Thoracic aorta (tissue), 2 donors: ENCODE measurements around the gene RGS2. TPM values are rescaled to one million over a fixed set of nuclear protein-coding genes. Genes with fewer than 3 reads are reported as not detected.

ENCODE experiments used
- ATAC-seq: fragments of 150-250 bp; one replicate; pipeline ENCODE4 v1.8.0; 2017; ENCODE audit warnings: low read depth; ENCODE audit not compliant: insufficient number of reproducible peaks, low FRiP score
- DNase-seq: peaks from one replicate; pipeline ENCODE4 v3.0.0-alpha.2; 2020; ENCODE audit warnings: low spot score
- H3K27ac ChIP-seq, 2 donors: fragments of 200-600 bp; sonication (generic); 1 replicate in 1 of 2; 2 replicates in 1 of 2; pipeline ENCODE4 v1.5.1; 2016; ENCODE audit warnings: mild to moderate bottlenecking in 2 of 2, moderate library complexity in 2 of 2
- H3K27me3 ChIP-seq: fragments of 200-600 bp; sonication (generic); replicated peaks from 2 replicates; pipeline ENCODE4 v1.6.0; 2016; ENCODE audit warnings: mild to moderate bottlenecking; ENCODE audit not compliant: insufficient read depth
- H3K36me3 ChIP-seq: fragments of 200-600 bp; sonication (generic); one replicate; pipeline ENCODE4 v1.5.1; 2016
- H3K4me1 ChIP-seq, 2 donors: fragments of 200-600 bp; sonication (generic); 1 replicate in 1 of 2; 2 replicates in 1 of 2; pipeline versions ENCODE4 v1.5.1 to v1.6.0; 2016; ENCODE audit warnings: low read depth in 2 of 2, mild to moderate bottlenecking in 1 of 2; ENCODE audit not compliant: control insufficient read depth in 1 of 2
- H3K4me3 ChIP-seq: fragments of 200-600 bp; sonication (generic); 2 replicates; pipeline ENCODE4 v1.5.1; 2016; ENCODE audit warnings: mild to moderate bottlenecking
- H3K9me3 ChIP-seq: fragments of 200-600 bp; sonication (generic); 2 replicates; pipeline ENCODE4 v1.5.1; 2016
- CTCF ChIP-seq: fragments of 200-600 bp; sonication (generic); IDR thresholded peaks from one replicate; pipeline ENCODE4 v1.5.1; 2019; ENCODE audit warnings: antibody characterized with exemption
- total RNA-seq, 2 donors: library from RNA; depleted of rRNA; stranded (reverse); fragments of >200 nt; gene quantifications; one replicate each; pipeline versions ENCODE4 v1.1.0 to v1.2.3, GENCODE V29; 2016

The RGS2 gene
- total RNA-seq, result 100 to 1,000 TPM in 1 of 2 donors, 10 to 100 TPM in 1; 85.2 to 188 TPM

DNA sequence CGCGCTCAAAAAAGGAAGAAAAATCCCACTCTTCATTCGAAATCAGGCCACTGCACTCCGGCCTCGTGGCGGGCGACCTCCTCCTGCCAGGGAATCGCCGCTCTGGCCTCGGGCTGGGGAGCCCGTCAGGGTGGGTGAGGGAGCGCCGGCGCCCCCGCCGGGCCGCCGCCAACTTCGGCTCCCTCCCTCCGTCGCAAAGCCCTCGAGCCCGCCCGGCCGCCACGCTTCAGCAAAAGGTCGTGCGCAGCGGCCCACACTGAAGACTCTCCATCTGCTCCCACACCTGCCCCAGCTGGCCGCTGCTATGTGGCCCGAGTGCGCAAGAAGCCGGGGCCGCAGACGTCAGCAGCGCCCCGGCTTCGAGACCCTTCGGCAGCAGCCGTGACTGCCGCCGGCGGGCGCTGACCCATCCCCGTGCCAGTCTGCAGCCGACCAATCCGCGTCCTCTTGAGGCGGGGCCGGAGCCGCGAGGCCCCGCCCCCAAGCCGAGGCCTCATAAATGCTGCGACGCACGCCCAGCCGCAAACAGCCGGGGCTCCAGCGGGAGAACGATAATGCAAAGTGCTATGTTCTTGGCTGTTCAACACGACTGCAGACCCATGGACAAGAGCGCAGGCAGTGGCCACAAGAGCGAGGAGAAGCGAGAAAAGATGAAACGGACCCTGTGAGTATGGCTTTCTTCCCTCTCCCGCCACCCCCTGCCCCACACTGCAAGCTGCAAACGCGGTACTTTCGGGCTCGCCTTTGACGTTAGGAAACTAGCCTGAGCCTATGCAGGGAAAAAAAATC is at the start of gene RGS2:
TSS of gene RGS2 (plus strand) at position 522 of the 789 bp plus-strand sequence. CDS start at position 555, 33 bp downstream.
- peak within 1 kb of the TSS; percentile 82 to 83 for H3K27ac ChIP-seq
- H3K36me3 ChIP-seq, result no peaks in the 10 kb centered on the region
- H3K4me1 ChIP-seq, result peaks cover 9 to 39% of the 10 kb centered on the region in 2 donors
- H3K27me3 ChIP-seq, result no peaks in the 10 kb centered on the region
- peak within 1 kb of the TSS; percentile 98 for H3K4me3 ChIP-seq
- H3K9me3 ChIP-seq, result no peaks in the 10 kb centered on the region
- TF ChIP-seq CTCF, result no peak
- DNase-seq (peak; percentile 63), ATAC-seq (peak; percentile 87)

DNA sequence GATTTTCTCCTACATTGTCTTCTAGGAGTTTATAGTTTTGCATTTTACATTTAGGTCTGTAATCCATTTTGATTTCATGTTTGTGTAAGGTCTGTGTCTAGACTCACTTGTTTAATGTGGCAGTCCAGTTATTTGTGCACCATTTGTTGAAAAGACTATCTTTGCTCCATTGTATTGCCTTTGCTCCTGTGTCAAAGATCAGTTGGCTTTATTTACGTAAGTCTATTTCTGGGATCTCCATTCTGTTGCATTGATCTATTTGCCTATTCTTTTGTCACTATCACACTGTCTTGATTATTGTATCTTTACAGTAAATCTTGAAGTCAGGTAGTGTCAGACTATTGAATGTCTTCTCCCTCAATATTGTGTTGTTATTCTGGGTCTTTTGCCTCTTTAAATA is 49.7 kb upstream of the RGS2 start:
- DNase-seq, result no peak
- H3K36me3 ChIP-seq, result no peaks in the 10 kb centered on the region
- no peak for TF ChIP-seq CTCF
- H3K9me3 ChIP-seq, result no peaks in the 10 kb centered on the region
- no peak for ATAC-seq
- no peak overlapping the region for H3K27ac ChIP-seq
- no peak overlapping the region for H3K4me3 ChIP-seq
- H3K4me1 ChIP-seq, result no peaks in the 10 kb centered on the region
- H3K27me3 ChIP-seq, result no peaks in the 10 kb centered on the region

- Histone ChIP-seq H3K36me3 (no peaks in the 10 kb centered on the region), H3K27me3 (no peaks in the 10 kb centered on the region), H3K4me1 (no peaks in the 10 kb centered on the region), H3K9me3 (no peaks in the 10 kb centered on the region), H3K4me3 (no peak overlapping the region), H3K27ac (no peak overlapping the region)
- DNase-seq, result no peak
- no peak for ATAC-seq
- no peak for TF ChIP-seq CTCF
Measured at GRCh38 chr1:192762265-192762664, 46.6 kb upstream of the RGS2 start.

DNA sequence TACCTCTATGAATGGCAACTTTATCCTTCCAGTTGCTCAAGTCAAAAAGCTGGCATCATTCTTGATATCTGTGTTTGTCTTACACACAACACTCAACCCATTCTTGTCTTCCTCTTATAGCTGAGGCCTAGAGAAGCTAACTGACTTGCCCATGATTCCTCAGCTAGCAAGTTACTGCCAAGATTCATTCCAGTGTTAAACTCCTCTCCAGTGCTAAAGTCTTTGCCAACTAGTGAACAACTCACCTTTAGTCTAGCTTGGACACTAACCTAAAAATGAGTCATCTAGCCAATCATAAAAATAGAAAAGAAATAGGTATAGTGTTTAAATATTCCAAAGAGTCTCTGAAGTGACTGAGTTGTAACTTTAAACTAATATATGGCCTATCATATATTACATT is 45.6 kb upstream of the RGS2 start:
- H3K4me1 ChIP-seq, result no peaks in the 10 kb centered on the region
- DNase-seq (no peak), ATAC-seq (no peak)
- no peak for TF ChIP-seq CTCF
- H3K36me3 ChIP-seq, result no peaks in the 10 kb centered on the region
- H3K27me3 ChIP-seq, result no peaks in the 10 kb centered on the region
- H3K27ac ChIP-seq, result no peak overlapping the region
- H3K9me3 ChIP-seq, result no peaks in the 10 kb centered on the region
- H3K4me3 ChIP-seq, result no peak overlapping the region

DNA sequence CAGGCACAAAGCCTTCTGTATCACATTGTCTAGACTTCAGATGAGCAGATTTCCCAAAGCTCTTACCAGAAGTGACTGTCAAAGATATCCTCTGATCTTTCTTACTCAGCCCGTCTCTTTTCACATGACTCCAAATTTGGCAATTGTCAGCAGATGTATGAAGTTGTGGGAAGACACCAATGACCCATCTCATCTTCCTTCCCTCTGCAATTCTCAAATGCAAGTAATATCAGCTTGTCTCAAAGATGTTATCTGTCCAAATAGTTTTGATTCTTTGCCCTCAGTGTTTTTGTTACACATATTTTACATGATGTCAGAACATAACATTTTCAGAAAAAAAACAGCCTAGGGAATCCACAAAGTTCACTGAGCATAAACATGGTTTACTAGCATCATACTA is 45.1 kb upstream of the RGS2 start:
- Histone ChIP-seq H3K9me3 (no peaks in the 10 kb centered on the region), H3K4me3 (no peak overlapping the region), H3K4me1 (no peaks in the 10 kb centered on the region), H3K27me3 (no peaks in the 10 kb centered on the region), H3K27ac (no peak overlapping the region), H3K36me3 (no peaks in the 10 kb centered on the region)
- ATAC-seq (no peak), DNase-seq (no peak)
- TF ChIP-seq CTCF, result no peak
